Naive thymus-derived CD4-positive, alpha-beta T cell (primary cell): Measurements from ENCODE around the gene BCR. TPM values are rescaled to one million over a fixed set of nuclear protein-coding genes. Genes with fewer than 3 reads are reported as not detected.

Experiments used
- ATAC-seq: fragments of 150-1000 bp; cut with Tn5 transposase; 2 replicates; pipeline ENCODE4 v1.10.0; 2021; ENCODE audit warnings: mild to moderate bottlenecking, moderate library complexity
- CTCF ChIA-PET: fragments of 350-600 bp; sonication (Branson Sonifier 250); formaldehyde crosslinking; loops from one replicate; lab custom pipeline; 2021; ENCODE audit warnings: antibody characterized with exemption; lab: Charles Lee
- POLR2A ChIA-PET: fragments of 350-600 bp; sonication (Branson Sonifier 250); formaldehyde crosslinking; loops from one replicate; lab custom pipeline; 2021; ENCODE audit warnings: antibody characterized with exemption, inconsistent platforms; lab: Charles Lee
- DNase-seq, 9 donors: peaks; one replicate each; pipeline versions ENCODE4 v3.0.0 to v3.0.0-alpha.2; 2020 to 2022; ENCODE audit warnings: mixed read lengths in 1 of 9
- H3K27ac ChIP-seq: one replicate; pipeline ENCODE4 v1.7.0; 2013; ENCODE audit warnings: mild to moderate bottlenecking, low read depth, low read length, moderate library complexity
- H3K27me3 ChIP-seq, 2 donors: one replicate each; pipeline ENCODE4 v1.7.0; 2013; ENCODE audit warnings: low read length in 2 of 2, mild to moderate bottlenecking in 2 of 2, moderate library complexity in 2 of 2; ENCODE audit not compliant: control insufficient read depth in 2 of 2, insufficient read depth in 2 of 2
- H3K36me3 ChIP-seq, 3 experiments: 1 replicate in 2 of 3; 2 replicates in 1 of 3; pipeline ENCODE4 v1.7.0; 2013; ENCODE audit warnings: low read length in 3 of 3, mild to moderate bottlenecking in 3 of 3, moderate library complexity in 1 of 3; ENCODE audit not compliant: insufficient read depth in 3 of 3, control insufficient read depth in 2 of 3
- H3K4me1 ChIP-seq, 2 donors: one replicate each; pipeline ENCODE4 v1.7.0; 2013; ENCODE audit warnings: low read length in 2 of 2, mild to moderate bottlenecking in 2 of 2, moderate library complexity in 1 of 2; ENCODE audit not compliant: control insufficient read depth in 2 of 2, insufficient read depth in 2 of 2
- H3K4me3 ChIP-seq: 2 replicates; pipeline ENCODE4 v1.7.0; 2013; ENCODE audit warnings: mild to moderate bottlenecking, low read length
- H3K9me3 ChIP-seq, 3 experiments: 1 replicate in 2 of 3; 2 replicates in 1 of 3; pipeline ENCODE4 v1.7.0; 2013; ENCODE audit warnings: low read length in 3 of 3; ENCODE audit not compliant: control insufficient read depth in 2 of 3
- H3K27ac Mint-ChIP-seq, 9 donors: one replicate each; pipeline ENCODE4 v1.8.0; 2020 to 2022; ENCODE audit warnings: mixed read lengths in 9 of 9, mild to moderate bottlenecking in 8 of 9, moderate library complexity in 5 of 9, inconsistent platforms in 2 of 9
- H3K27me3 Mint-ChIP-seq, 5 donors: one replicate each; pipeline ENCODE4 v1.8.0; 2021 to 2022; ENCODE audit warnings: mixed read lengths in 5 of 5, mild to moderate bottlenecking in 1 of 5
- H3K36me3 Mint-ChIP-seq, 5 donors: one replicate each; pipeline ENCODE4 v1.8.0; 2020 to 2022; ENCODE audit warnings: mixed read lengths in 5 of 5, mild to moderate bottlenecking in 3 of 5, inconsistent platforms in 1 of 5
- H3K4me1 Mint-ChIP-seq, 7 donors: one replicate each; pipeline ENCODE4 v1.8.0; 2020 to 2022; ENCODE audit warnings: mixed read lengths in 7 of 7, mild to moderate bottlenecking in 3 of 7, inconsistent platforms in 1 of 7
- H3K4me3 Mint-ChIP-seq, 10 donors: one replicate each; pipeline ENCODE4 v1.8.0; 2020 to 2022; ENCODE audit warnings: mild to moderate bottlenecking in 10 of 10, mixed read lengths in 10 of 10, moderate library complexity in 6 of 10, inconsistent platforms in 2 of 10
- H3K9me3 Mint-ChIP-seq, 11 donors: one replicate each; pipeline ENCODE4 v1.8.0; 2020 to 2022; ENCODE audit warnings: mixed read lengths in 11 of 11, mild to moderate bottlenecking in 4 of 11, inconsistent platforms in 1 of 11, moderate library complexity in 1 of 11
- intact Hi-C, 2 donors: fragments of 100-400 bp; cut with micrococcal nuclease; formaldehyde crosslinking; loops; one replicate each; pipeline ENCODE4 v1.15.1; 2023
- polyA plus RNA-seq, 2 donors: library from polyadenylated mRNA; unstranded; fragments of 300-500 nt; fragmentation: Illumina TruSeq; gene quantifications; one replicate each; pipeline ENCODE4 v1.2.3, GENCODE V29; 2021
- total RNA-seq, 6 experiments: library from RNA in 5 of 6; stranded (reverse) in 5 of 6; gene quantifications; 1 replicate in 5 of 6; 2 replicates in 1 of 6; pipeline ENCODE4 v1.2.3 and lab custom pipeline; 2021 to 2026

The BCR gene
- total and polyA plus RNA-seq, 7 experiments from 2014 or later: 6.1 to 103 (median 83.8) TPM

- Histone ChIP-seq H3K36me3 (peaks cover 0 to 30% (median 0%) of the 10 kb centered on the region in 3 experiments), H3K4me3 (no peak overlapping the region), H3K4me1 (peaks cover 0 to 7% of the 10 kb centered on the region in 2 donors), H3K27ac (peak overlapping the region; percentile 20), H3K27me3 (no peaks in the 10 kb centered on the region), H3K9me3 (no peaks in the 10 kb centered on the region)
- POLR2A ChIA-PET: no interaction called here
- Mint-ChIP-seq H3K36me3 (peaks cover 0 to 30% (median 2%) of the 10 kb centered on the region in 5 donors), H3K27me3 (no peaks in the 10 kb centered on the region), H3K27ac (peak overlapping the region in 2 of 9 donors; percentile 63 to 67), H3K4me1 (peaks cover 5 to 80% (median 68%) of the 10 kb centered on the region in 7 donors), H3K9me3 (peaks cover 0 to 1% (median 0%) of the 10 kb centered on the region in 11 donors), H3K4me3 (peak overlapping the region in 1 of 10 donors; percentile 53)
- DNase-seq (no peak), ATAC-seq (no peak)
- intact Hi-C loops: no loop called here
- CTCF ChIA-PET: no interaction called here
Observed at GRCh38 chr22:23196165-23196564, 15.9 kb downstream of the BCR start.

- peaks cover 0 to 7% of the 10 kb centered on the region in 2 donors for H3K4me1 ChIP-seq
- peaks cover 0 to 21% (median 0%) of the 10 kb centered on the region in 3 experiments for H3K36me3 ChIP-seq
- CTCF ChIA-PET: no interaction called here
- peak overlapping the region in 7 of 9 donors; percentile 10 to 92 (median 75) for H3K27ac Mint-ChIP-seq
- intact Hi-C loops: no loop called here
- H3K4me3 ChIP-seq: no peak overlapping the region
- peaks cover 0 to 1% (median 0%) of the 10 kb centered on the region in 11 donors for H3K9me3 Mint-ChIP-seq
- POLR2A ChIA-PET: no interaction called here
- H3K36me3 Mint-ChIP-seq: peaks cover 0 to 27% (median 0%) of the 10 kb centered on the region in 5 donors
- no peaks in the 10 kb centered on the region for H3K27me3 Mint-ChIP-seq
- no peak for DNase-seq
- no peaks in the 10 kb centered on the region for H3K9me3 ChIP-seq
- H3K27ac ChIP-seq: no peak overlapping the region
- ATAC-seq: no peak
- no peaks in the 10 kb centered on the region for H3K27me3 ChIP-seq
- H3K4me3 Mint-ChIP-seq: peak overlapping the region in 1 of 10 donors; percentile 67
- peaks cover 6 to 79% (median 62%) of the 10 kb centered on the region in 7 donors for H3K4me1 Mint-ChIP-seq
Observed at GRCh38 chr22:23197836-23198235, 17.5 kb downstream of the BCR start.

GRCh38 chr22:23199159-23199558 lies 18.9 kb downstream of the BCR start:
- no peak overlapping the region for H3K27ac ChIP-seq
- ChIA-PET POLR2A (interaction anchor here (1.1 kb wide), 1 partner anchor 12 kb away, joined by 3 read pairs; no protein-coding TSS in a partner anchor), CTCF (interaction anchor here (0.6 kb wide), 1 partner anchor 1102 kb away, joined by 3 read pairs; no protein-coding TSS in a partner anchor)
- H3K36me3 Mint-ChIP-seq: peaks cover 0 to 32% (median 0%) of the 10 kb centered on the region in 5 donors
- H3K4me1 ChIP-seq: peaks cover 0 to 7% of the 10 kb centered on the region in 2 donors
- peaks cover 0 to 1% (median 0%) of the 10 kb centered on the region in 11 donors for H3K9me3 Mint-ChIP-seq
- no peaks in the 10 kb centered on the region for H3K27me3 Mint-ChIP-seq
- ATAC-seq (no peak), DNase-seq (no peak)
- H3K4me1 Mint-ChIP-seq: peaks cover 9 to 79% (median 57%) of the 10 kb centered on the region in 7 donors
- H3K4me3 ChIP-seq: no peak overlapping the region
- no peaks in the 10 kb centered on the region for H3K9me3 ChIP-seq
- peak overlapping the region in 1 of 10 donors; percentile 15 for H3K4me3 Mint-ChIP-seq
- H3K36me3 ChIP-seq: peaks cover 0 to 27% (median 0%) of the 10 kb centered on the region in 3 experiments
- H3K27ac Mint-ChIP-seq: peak overlapping the region in 4 of 9 donors; percentile 53 to 81 (median 76)
- H3K27me3 ChIP-seq: no peaks in the 10 kb centered on the region
- intact Hi-C loops: no loop called here

GRCh38 chr22:23200898-23201297 lies 20.6 kb downstream of the BCR start:
- Histone ChIP-seq H3K4me3 (no peak overlapping the region), H3K36me3 (peaks cover 0 to 31% (median 0%) of the 10 kb centered on the region in 3 experiments), H3K9me3 (no peaks in the 10 kb centered on the region), H3K4me1 (peaks cover 0 to 7% of the 10 kb centered on the region in 2 donors), H3K27ac (no peak overlapping the region), H3K27me3 (no peaks in the 10 kb centered on the region)
- Mint-ChIP-seq H3K27me3 (no peaks in the 10 kb centered on the region), H3K27ac (peak overlapping the region in 7 of 9 donors; percentile 40 to 78 (median 59)), H3K36me3 (peaks cover 0 to 41% (median 0%) of the 10 kb centered on the region in 5 donors), H3K4me3 (peak overlapping the region in 3 of 10 donors; percentile 10 to 38 (median 19)), H3K4me1 (peaks cover 9 to 86% (median 61%) of the 10 kb centered on the region in 7 donors), H3K9me3 (peaks cover 0 to 1% (median 0%) of the 10 kb centered on the region in 11 donors)
- ChIA-PET CTCF (interaction anchor here (0.6 kb wide), 1 partner anchor 21 kb away, joined by 3 read pairs; no protein-coding TSS in a partner anchor), POLR2A (interaction anchor here (1.3 kb wide), 1 partner anchor 14 kb away, joined by 3 read pairs; no protein-coding TSS in a partner anchor)
- DNase-seq (no peak), ATAC-seq (no peak)
- intact Hi-C loops: no loop called here

- H3K36me3 ChIP-seq: peaks cover 0 to 21% (median 0%) of the 10 kb centered on the region in 3 experiments
Observed at GRCh38 chr22:23202812-23203451, 22.6 kb downstream of the BCR start.

GRCh38 chr22:23203452-23204124 lies 23.3 kb downstream of the BCR start:
- H3K27me3 Mint-ChIP-seq: no peaks in the 10 kb centered on the region
- H3K27ac ChIP-seq: no peak overlapping the region
- H3K4me3 ChIP-seq: no peak overlapping the region
- no peaks in the 10 kb centered on the region for H3K9me3 ChIP-seq
- peak overlapping the region in 1 of 10 donors; percentile 18 for H3K4me3 Mint-ChIP-seq
- ChIA-PET CTCF (no interaction called here), POLR2A (no interaction called here)
- H3K4me1 ChIP-seq: peaks cover 0 to 3% of the 10 kb centered on the region in 2 donors
- no peaks in the 10 kb centered on the region for H3K27me3 ChIP-seq
- peaks cover 9 to 79% (median 54%) of the 10 kb centered on the region in 7 donors for H3K4me1 Mint-ChIP-seq
- no peak for DNase-seq
- H3K36me3 ChIP-seq: peaks cover 0 to 17% (median 0%) of the 10 kb centered on the region in 3 experiments
- intact Hi-C loops: loop anchor here in 1 of 2 donors (2.0 kb wide), 1 partner anchor 15 kb away; no protein-coding TSS in a partner anchor
- ATAC-seq: no peak
- H3K27ac Mint-ChIP-seq: peak overlapping the region in 5 of 9 donors; percentile 11 to 54 (median 47)
- H3K36me3 Mint-ChIP-seq: peaks cover 0 to 52% (median 7%) of the 10 kb centered on the region in 5 donors
- H3K9me3 Mint-ChIP-seq: no peaks in the 10 kb centered on the region

More at GRCh38 chr22:23202812-23203451, 22.6 kb downstream of the BCR start:
- ChIA-PET POLR2A (interaction anchor here (0.6 kb wide), 1 partner anchor 52 kb away, joined by 4 read pairs; no protein-coding TSS in a partner anchor), CTCF (no interaction called here)
- no peaks in the 10 kb centered on the region for H3K9me3 ChIP-seq
- DNase-seq: no peak
- H3K27ac Mint-ChIP-seq: peak overlapping the region in 5 of 9 donors; percentile 11 to 51 (median 40)
- H3K27me3 Mint-ChIP-seq: no peaks in the 10 kb centered on the region
- peaks cover 9 to 83% (median 58%) of the 10 kb centered on the region in 7 donors for H3K4me1 Mint-ChIP-seq
- peaks cover 0 to 54% (median 7%) of the 10 kb centered on the region in 5 donors for H3K36me3 Mint-ChIP-seq
- H3K27ac ChIP-seq: no peak overlapping the region
- no peak for ATAC-seq
- H3K9me3 Mint-ChIP-seq: no peaks in the 10 kb centered on the region
- H3K4me1 ChIP-seq: peaks cover 0 to 6% of the 10 kb centered on the region in 2 donors
- H3K4me3 Mint-ChIP-seq: peak overlapping the region in 1 of 10 donors; percentile 5
- no peak overlapping the region for H3K4me3 ChIP-seq
- H3K27me3 ChIP-seq: no peaks in the 10 kb centered on the region
- intact Hi-C loops: no loop called here
